ENCODE measurements around the gene MAGEB2. TPM values are rescaled to one million over a fixed set of nuclear protein-coding genes. Genes with fewer than 3 reads are reported as not detected.

The MAGEB2 gene
- total RNA-seq, 4 donors from 2014 or later: not detected

DNA sequence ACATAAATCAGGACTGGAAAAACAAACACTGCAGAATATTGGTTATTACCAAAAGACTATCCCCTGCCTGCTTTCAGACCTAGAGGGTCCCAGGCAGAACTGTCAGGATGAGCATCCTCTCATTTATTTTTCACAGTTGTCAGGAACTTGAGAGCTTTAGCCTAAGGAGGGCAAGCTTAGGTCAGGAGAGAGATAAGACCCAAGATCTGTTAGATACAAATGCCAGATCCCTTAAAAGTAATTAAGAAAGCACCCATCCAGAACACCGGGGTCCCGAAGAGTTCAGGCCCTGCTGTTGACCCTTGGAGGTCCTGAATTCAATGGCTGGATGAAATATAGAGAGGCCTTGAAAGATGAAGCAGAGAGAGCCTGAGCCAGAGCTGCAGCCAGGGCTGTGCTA lies 9.2 kb downstream of the MAGEB2 start:
- Histone ChIP-seq H3K9me3 (no peaks in the 10 kb centered on the region), H3K27ac (no peak overlapping the region), H3K36me3 (no peaks in the 10 kb centered on the region), H3K4me3 (no peak overlapping the region), H3K27me3 (no peaks in the 10 kb centered on the region), H3K4me1 (no peaks in the 10 kb centered on the region)
- intact Hi-C loops (cut with DNase I; ENCODE audit: low total_unique reads): no loop called here
- TF ChIP-seq POLR2A (IDR thresholded peaks at IDR 0.05): no peak
- TF ChIP-seq, protein P1, sequence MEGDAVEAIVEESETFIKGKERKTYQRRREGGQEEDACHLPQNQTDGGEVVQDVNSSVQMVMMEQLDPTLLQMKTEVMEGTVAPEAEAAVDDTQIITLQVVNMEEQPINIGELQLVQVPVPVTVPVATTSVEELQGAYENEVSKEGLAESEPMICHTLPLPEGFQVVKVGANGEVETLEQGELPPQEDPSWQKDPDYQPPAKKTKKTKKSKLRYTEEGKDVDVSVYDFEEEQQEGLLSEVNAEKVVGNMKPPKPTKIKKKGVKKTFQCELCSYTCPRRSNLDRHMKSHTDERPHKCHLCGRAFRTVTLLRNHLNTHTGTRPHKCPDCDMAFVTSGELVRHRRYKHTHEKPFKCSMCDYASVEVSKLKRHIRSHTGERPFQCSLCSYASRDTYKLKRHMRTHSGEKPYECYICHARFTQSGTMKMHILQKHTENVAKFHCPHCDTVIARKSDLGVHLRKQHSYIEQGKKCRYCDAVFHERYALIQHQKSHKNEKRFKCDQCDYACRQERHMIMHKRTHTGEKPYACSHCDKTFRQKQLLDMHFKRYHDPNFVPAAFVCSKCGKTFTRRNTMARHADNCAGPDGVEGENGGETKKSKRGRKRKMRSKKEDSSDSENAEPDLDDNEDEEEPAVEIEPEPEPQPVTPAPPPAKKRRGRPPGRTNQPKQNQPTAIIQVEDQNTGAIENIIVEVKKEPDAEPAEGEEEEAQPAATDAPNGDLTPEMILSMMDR (IDR thresholded peaks at IDR 0.05): no peak
- no peak for DNase-seq

DNA sequence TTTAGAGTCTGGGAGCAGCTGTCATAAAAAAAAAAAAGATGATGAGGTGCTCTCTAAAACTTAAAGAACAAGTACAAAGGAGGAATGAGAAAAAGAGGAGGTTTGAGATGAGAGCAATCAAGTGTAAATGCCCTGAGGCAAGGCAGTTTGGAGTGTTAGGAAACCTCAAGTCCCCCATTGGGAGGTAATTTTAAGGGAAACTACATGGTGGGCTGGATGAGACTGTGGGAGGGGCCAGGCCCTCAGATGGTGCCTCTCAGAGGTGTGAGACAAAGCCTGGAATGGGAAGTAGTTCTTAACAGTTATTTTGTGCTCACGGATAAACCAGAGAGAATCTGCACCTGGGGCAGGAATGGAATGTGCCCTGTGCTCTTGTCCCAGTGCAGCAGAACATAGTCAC lies 13.2 kb downstream of the MAGEB2 start:
- Histone ChIP-seq H3K27me3 (no peaks in the 10 kb centered on the region), H3K36me3 (no peaks in the 10 kb centered on the region), H3K27ac (no peak overlapping the region), H3K4me3 (no peak overlapping the region), H3K9me3 (no peaks in the 10 kb centered on the region), H3K4me1 (no peaks in the 10 kb centered on the region)
- no peak for TF ChIP-seq POLR2A (IDR thresholded peaks at IDR 0.05)
- TF ChIP-seq, protein P1 (IDR thresholded peaks at IDR 0.05): no peak
- no peak for DNase-seq
- intact Hi-C loops (cut with DNase I; ENCODE audit: low total_unique reads): no loop called here

DNA sequence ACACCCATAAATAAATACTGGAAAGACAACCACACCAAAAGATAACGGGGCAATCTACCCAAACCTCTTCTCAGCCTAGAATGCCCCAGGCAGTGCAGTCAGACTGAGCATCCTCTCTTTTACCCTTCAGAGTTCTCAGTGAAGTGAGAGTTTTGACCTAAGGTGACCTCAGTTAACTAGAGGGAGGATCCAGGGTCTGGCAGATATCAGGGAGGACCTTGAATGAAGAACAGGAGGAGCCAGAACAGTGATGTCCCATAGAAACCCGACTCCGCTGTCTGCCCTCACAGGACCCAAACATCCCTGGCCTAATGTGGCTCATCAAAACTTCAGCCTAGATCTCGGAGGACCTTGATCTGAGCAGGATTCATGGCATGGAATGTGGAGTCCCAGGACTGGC lies 15.0 kb downstream of the MAGEB2 start, which contains the start of gene MAGEB3:
Gene MAGEB3, plus strand, starts transcription at position 263 of the 400 bp plus-strand sequence. CDS start 5,268 bp downstream, outside the sequence.
- intact Hi-C loops (cut with DNase I; ENCODE audit: low total_unique reads): no loop called here

DNA sequence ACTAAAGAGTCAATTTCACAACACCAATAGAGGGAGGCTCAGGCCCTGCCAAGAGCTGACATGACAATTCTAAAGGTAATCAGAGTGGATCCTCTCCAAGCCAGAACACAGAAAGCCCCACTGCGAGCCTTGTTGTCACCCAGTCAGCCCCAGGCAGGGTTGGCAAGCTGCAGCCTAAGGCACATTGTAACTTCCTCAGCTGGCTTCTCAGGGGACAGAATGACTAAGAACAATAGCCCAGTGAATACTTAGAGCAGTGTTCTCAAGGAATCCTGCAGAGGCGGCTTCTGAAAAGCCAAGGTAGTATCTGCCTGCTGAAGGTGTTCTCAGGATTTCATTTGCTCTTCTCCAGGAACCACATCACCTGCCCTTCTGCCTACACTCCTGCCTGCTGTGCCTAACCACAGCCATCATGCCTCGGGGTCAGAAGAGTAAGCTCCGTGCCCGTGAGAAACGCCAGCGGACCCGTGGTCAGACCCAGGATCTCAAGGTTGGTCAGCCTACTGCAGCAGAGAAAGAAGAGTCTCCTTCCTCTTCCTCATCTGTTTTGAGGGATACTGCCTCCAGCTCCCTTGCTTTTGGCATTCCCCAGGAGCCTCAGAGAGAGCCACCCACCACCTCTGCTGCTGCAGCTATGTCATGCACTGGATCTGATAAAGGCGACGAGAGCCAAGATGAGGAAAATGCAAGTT lies 26.5 kb downstream of the MAGEB2 start, which contains the start of gene MAGEB4:
Gene MAGEB4, plus strand, starts transcription at position 277 of the 692 bp plus-strand sequence. Its CDS starts 136 bp downstream, at position 413.
- no peaks in the 10 kb centered on the region for H3K36me3 ChIP-seq
- TF ChIP-seq, protein P1 (IDR thresholded peaks at IDR 0.05): no peak
- no peak for TF ChIP-seq POLR2A (IDR thresholded peaks at IDR 0.05)
- H3K9me3 ChIP-seq: no peaks in the 10 kb centered on the region
- H3K4me3 ChIP-seq: no peak within 1 kb of the TSS
- H3K4me1 ChIP-seq: no peaks in the 10 kb centered on the region
- intact Hi-C loops (cut with DNase I; ENCODE audit: low total_unique reads): no loop called here
- DNase-seq: no peak
- no peak within 1 kb of the TSS for H3K27ac ChIP-seq
- H3K27me3 ChIP-seq: no peaks in the 10 kb centered on the region

More for the DNA sequence above, 15.0 kb downstream of the MAGEB2 start, which contains the start of gene MAGEB3:
- no peak within 1 kb of the TSS for H3K27ac ChIP-seq
- TF ChIP-seq, protein P1 (IDR thresholded peaks at IDR 0.05): no peak
- TF ChIP-seq POLR2A (IDR thresholded peaks at IDR 0.05): no peak
- H3K9me3 ChIP-seq: no peaks in the 10 kb centered on the region
- no peaks in the 10 kb centered on the region for H3K27me3 ChIP-seq
- no peak within 1 kb of the TSS for H3K4me3 ChIP-seq
- DNase-seq: no peak
- no peaks in the 10 kb centered on the region for H3K4me1 ChIP-seq
- no peaks in the 10 kb centered on the region for H3K36me3 ChIP-seq

DNA sequence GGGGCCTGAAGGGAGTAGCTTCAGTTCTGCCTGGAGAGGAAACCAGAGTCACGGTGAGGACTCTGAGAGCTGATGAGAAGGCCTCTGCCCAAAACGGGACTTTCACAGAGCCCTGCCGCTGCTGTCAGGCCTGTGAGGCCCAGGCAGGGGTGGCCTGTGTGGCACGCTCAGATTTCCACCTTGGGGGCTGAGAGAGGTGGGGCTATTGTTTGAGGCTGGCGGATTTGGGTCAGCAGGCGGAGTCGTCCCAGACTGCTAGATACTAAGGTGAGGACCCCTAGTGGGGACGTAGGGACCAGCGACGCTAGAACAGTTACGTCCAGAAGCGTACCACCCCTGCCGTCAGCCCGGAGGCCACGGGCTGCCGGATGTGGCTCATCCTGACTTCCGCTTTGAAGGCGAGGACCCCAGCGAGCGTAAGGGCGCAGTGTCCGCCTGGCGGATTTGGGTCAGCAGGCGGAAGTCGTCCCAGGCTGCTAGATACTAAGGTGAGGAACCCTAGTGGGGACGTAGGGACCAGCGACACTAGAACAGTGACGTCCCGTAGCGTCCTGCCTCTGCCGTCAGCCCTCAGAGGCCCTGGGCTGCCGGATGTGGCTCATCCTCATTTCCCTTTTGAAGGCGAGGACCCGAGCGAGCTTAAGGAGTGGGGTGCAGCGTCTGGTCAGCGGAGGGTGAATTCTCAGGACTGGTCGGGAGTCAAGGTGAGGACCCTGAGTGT lies 31.6 kb downstream of the MAGEB2 start, which contains the start of gene MAGEB1:
Gene MAGEB1, plus strand, starts transcription at position 378 of the 721 bp plus-strand sequence. CDS start 3,348 bp downstream, outside the sequence.
- Histone ChIP-seq H3K4me1 (no peaks in the 10 kb centered on the region), H3K36me3 (no peaks in the 10 kb centered on the region), H3K27ac (no peak within 1 kb of the TSS), H3K9me3 (no peaks in the 10 kb centered on the region), H3K27me3 (no peaks in the 10 kb centered on the region), H3K4me3 (no peak within 1 kb of the TSS)
- TF ChIP-seq, protein P1 (IDR thresholded peaks at IDR 0.05): no peak
- no peak for TF ChIP-seq POLR2A (IDR thresholded peaks at IDR 0.05)
- DNase-seq: no peak
- intact Hi-C loops (cut with DNase I; ENCODE audit: low total_unique reads): no loop called here

Measured in uterus (tissue), 4 donors.